HepG2 (cell line): ENCODE measurements around the gene FAM118B. TPM values are rescaled to one million over a fixed set of nuclear protein-coding genes. Genes with fewer than 3 reads are reported as not detected.

Experiments
- ARNT2 ChIP-seq: sonication (generic); formaldehyde crosslinking; IDR thresholded peaks from 2 replicates; pipeline ENCODE4 v1.8.0; 2022; ENCODE audit warnings: mild to moderate bottlenecking, low read depth, missing genetic modification reagents, moderate library complexity
- ATRX ChIP-seq: sonication (generic); formaldehyde crosslinking; IDR thresholded peaks from 2 replicates; pipeline ENCODE4 v1.4.0; 2020; ENCODE audit warnings: missing genetic modification reagents, borderline replicate concordance
- BHLHE40 ChIP-seq: IDR thresholded peaks from 2 replicates; pipeline ENCODE4 v1.6.1; 2011; ENCODE audit warnings: low read length, improper control_type of control experiment
- DMTF1 ChIP-seq: sonication (generic); formaldehyde crosslinking; IDR thresholded peaks from 2 replicates; pipeline ENCODE4 v1.4.0; 2020; ENCODE audit warnings: mild to moderate bottlenecking, missing genetic modification reagents
- FOXA3 ChIP-seq: IDR thresholded peaks from 2 replicates; pipeline ENCODE4 v1.6.1; 2016; ENCODE audit warnings: missing genetic modification reagents, missing compliant biosample characterization
- HNRNPK ChIP-seq: fragments of 200-400 bp; formaldehyde crosslinking; IDR thresholded peaks from 2 replicates; pipeline ENCODE4 v1.6.1; 2018; ENCODE audit warnings: low read length, low read depth, moderate library complexity, mild to moderate bottlenecking; ENCODE audit not compliant: poor library complexity, severe bottlenecking
- KLF12 ChIP-seq: sonication (generic); formaldehyde crosslinking; IDR thresholded peaks from 2 replicates; pipeline ENCODE4 v1.4.0; 2020; ENCODE audit warnings: missing genetic modification reagents, borderline replicate concordance
- NFE2 ChIP-seq: sonication (generic); formaldehyde crosslinking; IDR thresholded peaks from 2 replicates; pipeline ENCODE4 v1.4.0; 2020; ENCODE audit warnings: missing genetic modification reagents
- PTBP1 ChIP-seq: fragments of 200-400 bp; formaldehyde crosslinking; IDR thresholded peaks from 2 replicates; pipeline ENCODE4 v1.6.1; 2018; ENCODE audit warnings: low read length, low read depth; ENCODE audit not compliant: poor library complexity, severe bottlenecking
- STAT6 ChIP-seq: sonication (generic); formaldehyde crosslinking; IDR thresholded peaks from 2 replicates; pipeline ENCODE4 v1.4.0; 2020; ENCODE audit warnings: missing genetic modification reagents, mild to moderate bottlenecking, borderline replicate concordance
- TFDP2 ChIP-seq: sonication (generic); formaldehyde crosslinking; IDR thresholded peaks from 2 replicates; pipeline ENCODE4 v1.4.0; 2020; ENCODE audit warnings: missing genetic modification reagents
- ZBTB37 ChIP-seq: sonication (generic); formaldehyde crosslinking; IDR thresholded peaks from 2 replicates; pipeline ENCODE4 v1.4.0; 2020; ENCODE audit warnings: mild to moderate bottlenecking, missing genetic modification reagents
- ZBTB43 ChIP-seq: sonication (generic); formaldehyde crosslinking; conservative IDR thresholded peaks from 2 replicates; pipeline ENCODE4 v1.4.0; 2020; ENCODE audit warnings: missing genetic modification reagents
- ZFX ChIP-seq: sonication (generic); formaldehyde crosslinking; IDR thresholded peaks from 2 replicates; pipeline ENCODE4 v1.4.0; 2020; ENCODE audit warnings: mild to moderate bottlenecking, low read depth, missing genetic modification reagents, moderate library complexity
- ZNF230 ChIP-seq: sonication (generic); formaldehyde crosslinking; IDR thresholded peaks from 2 replicates; pipeline ENCODE4 v1.4.0; 2020; ENCODE audit warnings: mild to moderate bottlenecking, missing genetic modification reagents
- ZNF569 ChIP-seq: sonication (generic); formaldehyde crosslinking; IDR thresholded peaks from 2 replicates; pipeline ENCODE4 v1.5.0; 2020; ENCODE audit warnings: mild to moderate bottlenecking, missing genetic modification reagents, moderate library complexity, borderline replicate concordance
- ZNF652 ChIP-seq: IDR thresholded peaks from 2 replicates; pipeline ENCODE4 v1.6.1; 2016; ENCODE audit warnings: low read depth, borderline replicate concordance
- ZNF784 ChIP-seq: sonication (generic); formaldehyde crosslinking; IDR thresholded peaks from 2 replicates; pipeline ENCODE4 v1.5.1; 2020; ENCODE audit warnings: missing genetic modification reagents, mild to moderate bottlenecking, borderline replicate concordance
- polyA plus RNA-seq, 8 experiments: library from polyadenylated mRNA; depleted of rRNA in 3 of 8; stranded (reverse) in 7 of 8; unstranded in 1 of 8; fragments of >200 nt; fragmentation: Illumina TruSeq in 4 of 8; extraction: Trizol in 4 of 8; gene quantifications; 2 replicates each; pipeline versions ENCODE4 v1.2.1 to v1.2.3, GENCODE V29; 2011 to 2016; ENCODE audit warnings: low read depth in 4 of 8, missing spikeins in 1 of 8, mixed read lengths in 1 of 8; ENCODE audit not compliant: insufficient read depth in 1 of 8
- total RNA-seq, 5 experiments: library from RNA; depleted of rRNA; stranded (reverse); fragments of >200 nt; fragmentation: Illumina TruSeq; extraction: Trizol; gene quantifications; 2 replicates each; pipeline ENCODE4 v1.2.3, GENCODE V29; 2016; ENCODE audit warnings: low read depth in 1 of 5

The FAM118B gene
- total and polyA plus RNA-seq, 2 of the 13 experiments (the other 11 are each of a cell fraction or from before 2014, with no cell fraction given), result 10.2 to 25.7 TPM

- TF ChIP-seq STAT6 (CRISPR knock-in tag) (no peak), ATRX (CRISPR knock-in tag) (no peak), FOXA3 (CRISPR knock-in tag) (0 out of 2 replicates have a peak, but pooled peaks have one; percentile 18), ZNF652 (CRISPR knock-in tag) (no peak), DMTF1 (CRISPR knock-in tag) (no peak), KLF12 (CRISPR knock-in tag) (no peak), ZBTB43 (CRISPR knock-in tag) (no peak), BHLHE40 (no peak), ZNF784 (CRISPR knock-in tag) (no peak), PTBP1 (no peak), ZNF230 (CRISPR knock-in tag) (no peak), ARNT2 (CRISPR knock-in tag) (no peak), HNRNPK (no peak), TFDP2 (CRISPR knock-in tag) (no peak), ZBTB37 (no peak), ZNF569 (no peak), ZFX (peak; percentile 42; the same call in 1 of the 2 replicates), NFE2 (no peak)
Measured at GRCh38 chr11:126185259-126186024, 26.1 kb upstream of the FAM118B start (continued).
